T-helper 2 cell treated with Interferon-gamma antibody and Interleukin-4, amounts not matched to agents 5 μg/mL and 100 μg/mL, for 36 hours (primary cell): ENCODE results near the gene FAM151A.

Experiments
- DNase-seq: peaks from one replicate; pipeline ENCODE4 v3.0.0; 2021; ENCODE audit warnings: low spot score
- H3K27ac Mint-ChIP-seq: one replicate; pipeline ENCODE4 v1.8.0; 2021; ENCODE audit warnings: mild to moderate bottlenecking, mixed read lengths
- H3K27me3 Mint-ChIP-seq: one replicate; pipeline ENCODE4 v1.8.0; 2021; ENCODE audit warnings: low read depth, mixed read lengths
- H3K36me3 Mint-ChIP-seq: one replicate; pipeline ENCODE4 v1.8.0; 2021; ENCODE audit warnings: low read depth, mixed read lengths
- H3K4me1 Mint-ChIP-seq: one replicate; pipeline ENCODE4 v1.8.0; 2021; ENCODE audit warnings: low read depth, mixed read lengths
- H3K4me3 Mint-ChIP-seq: one replicate; pipeline ENCODE4 v1.8.0; 2022; ENCODE audit warnings: mild to moderate bottlenecking, moderate library complexity, mixed read lengths
- H3K9me3 Mint-ChIP-seq: one replicate; pipeline ENCODE4 v1.8.0; 2021; ENCODE audit warnings: mixed read lengths

The FAM151A gene

DNA sequence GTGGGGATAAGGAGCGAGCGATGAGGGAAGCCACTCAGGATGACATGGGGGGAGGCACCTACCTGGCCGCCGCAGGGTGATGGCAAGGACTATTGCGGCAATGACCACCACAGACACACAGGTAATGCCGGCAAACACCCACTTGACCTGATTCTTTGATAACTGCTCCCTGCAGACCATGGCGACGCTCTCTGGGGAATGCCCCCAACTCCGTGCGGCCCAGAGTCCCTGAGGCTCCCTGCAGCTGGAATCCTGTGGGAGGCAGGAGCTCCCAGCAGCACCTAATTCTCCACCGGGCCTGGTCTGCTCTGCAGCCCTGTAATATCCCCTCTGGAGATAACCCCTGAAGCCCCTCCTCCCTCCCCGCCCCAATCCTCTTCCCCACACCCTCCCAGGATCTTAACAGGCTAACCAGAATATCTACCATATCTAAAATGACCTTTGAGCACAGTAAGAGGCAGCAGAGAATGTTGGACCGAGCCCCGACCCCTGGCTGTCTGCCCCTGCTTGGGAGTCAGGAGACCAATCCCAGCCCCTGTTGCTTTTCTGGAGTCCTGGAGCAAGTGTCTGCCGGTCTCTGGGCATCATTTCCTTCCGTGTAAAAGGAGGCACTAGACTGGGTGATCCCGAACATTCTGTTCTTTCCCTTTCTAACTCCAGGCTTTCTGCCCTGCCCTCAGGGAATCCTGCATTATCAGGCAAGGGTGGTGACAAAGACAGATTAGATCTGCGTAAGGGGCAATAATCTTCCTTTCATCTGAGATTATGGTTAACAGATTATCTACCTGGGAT lies at the start of gene FAM151A:
FAM151A (minus strand) TSS at position 310 of the 792 bp plus-strand sequence; CDS start at position 180, 130 bp downstream.
- Mint-ChIP-seq H3K27me3 (no peaks in the 10 kb centered on the region), H3K27ac (no peak within 1 kb of the TSS), H3K4me3 (no peak within 1 kb of the TSS), H3K4me1 (no peaks in the 10 kb centered on the region), H3K36me3 (no peaks in the 10 kb centered on the region), H3K9me3 (no peaks in the 10 kb centered on the region)
- no peak for DNase-seq

DNA sequence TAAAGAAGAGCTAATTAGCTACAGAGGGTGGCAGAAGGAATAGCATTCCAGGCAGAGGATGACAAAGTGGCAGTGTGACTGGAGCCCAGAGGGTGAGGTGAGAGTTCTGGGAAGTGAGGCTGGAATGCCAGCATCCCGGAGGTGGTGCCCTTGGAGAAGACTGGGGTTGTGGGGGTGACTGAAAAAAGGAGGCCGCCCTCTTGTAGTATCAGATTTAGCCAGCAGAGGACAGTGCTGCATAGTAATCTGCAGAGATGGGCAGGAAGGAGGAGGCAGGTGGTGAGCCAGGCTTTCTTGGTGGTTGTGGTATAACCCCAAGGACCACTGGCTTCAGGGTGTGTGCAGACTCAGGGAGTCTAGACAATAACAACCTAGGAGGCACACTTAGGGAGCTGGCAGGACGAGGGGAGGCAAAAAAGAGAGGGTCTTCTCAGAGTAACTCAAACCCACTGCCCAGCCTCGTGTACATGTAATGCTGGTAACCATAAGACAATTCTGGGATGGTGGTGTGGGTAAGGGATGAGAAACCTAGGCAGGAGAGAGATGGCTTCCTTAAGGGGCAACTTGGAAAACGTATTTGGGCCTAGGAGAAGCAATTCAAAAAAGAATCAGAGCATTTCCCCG lies 48.8 kb upstream of the FAM151A start:
- Mint-ChIP-seq H3K27me3 (peaks cover 3% of the 10 kb centered on the region), H3K4me3 (no peak overlapping the region), H3K27ac (peak overlapping the region; percentile 24), H3K4me1 (peaks cover 6% of the 10 kb centered on the region), H3K36me3 (no peaks in the 10 kb centered on the region), H3K9me3 (no peaks in the 10 kb centered on the region)
- peak; percentile 50 for DNase-seq

DNA sequence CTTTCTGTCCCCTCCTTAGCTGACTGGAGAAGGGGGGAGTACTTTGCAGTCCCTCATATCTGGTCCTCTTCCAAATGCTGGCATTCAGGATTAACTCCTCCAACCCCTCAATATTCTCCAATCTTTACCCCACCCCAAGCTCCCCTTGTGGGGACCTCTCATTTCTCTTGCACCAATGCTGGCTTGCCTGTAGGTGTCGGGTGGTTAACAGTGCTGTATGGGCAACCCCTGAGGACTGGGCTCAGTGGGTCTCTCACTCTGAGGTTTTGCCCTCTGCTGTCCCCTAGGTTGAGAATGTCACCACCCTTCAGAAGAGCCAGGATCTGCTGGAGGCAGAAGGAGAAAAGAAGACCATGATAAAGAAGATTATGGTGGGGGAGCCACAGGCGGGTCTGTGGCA lies 45.2 kb upstream of the FAM151A start:
- no peak for DNase-seq
- Mint-ChIP-seq H3K4me3 (no peak overlapping the region), H3K9me3 (no peaks in the 10 kb centered on the region), H3K36me3 (no peaks in the 10 kb centered on the region), H3K4me1 (peaks cover 6% of the 10 kb centered on the region), H3K27me3 (peaks cover 3% of the 10 kb centered on the region), H3K27ac (no peak overlapping the region)

DNA sequence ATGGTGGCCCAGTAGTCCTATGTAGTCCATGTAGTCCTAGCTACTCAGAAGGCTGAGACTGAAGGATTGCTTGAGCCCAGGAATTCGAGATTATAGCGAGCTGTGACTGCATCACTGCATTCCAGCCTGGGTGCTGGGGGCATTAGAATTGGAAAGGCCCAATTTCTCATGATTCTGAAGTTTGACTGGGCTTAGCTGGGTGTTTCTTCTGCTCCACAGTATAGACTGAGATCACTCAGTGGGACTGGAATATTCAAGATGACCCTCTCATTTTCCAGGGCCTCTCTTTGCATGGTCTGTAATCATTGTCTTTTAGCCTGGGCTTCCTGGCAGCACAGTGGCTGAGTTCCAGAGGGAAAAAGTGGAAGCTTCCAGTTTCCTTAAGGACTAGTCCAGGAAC lies 44.5 kb upstream of the FAM151A start:
- Mint-ChIP-seq H3K27ac (no peak overlapping the region), H3K4me1 (peaks cover 6% of the 10 kb centered on the region), H3K4me3 (no peak overlapping the region), H3K36me3 (no peaks in the 10 kb centered on the region), H3K27me3 (peaks cover 3% of the 10 kb centered on the region), H3K9me3 (no peaks in the 10 kb centered on the region)
- DNase-seq: no peak

DNA sequence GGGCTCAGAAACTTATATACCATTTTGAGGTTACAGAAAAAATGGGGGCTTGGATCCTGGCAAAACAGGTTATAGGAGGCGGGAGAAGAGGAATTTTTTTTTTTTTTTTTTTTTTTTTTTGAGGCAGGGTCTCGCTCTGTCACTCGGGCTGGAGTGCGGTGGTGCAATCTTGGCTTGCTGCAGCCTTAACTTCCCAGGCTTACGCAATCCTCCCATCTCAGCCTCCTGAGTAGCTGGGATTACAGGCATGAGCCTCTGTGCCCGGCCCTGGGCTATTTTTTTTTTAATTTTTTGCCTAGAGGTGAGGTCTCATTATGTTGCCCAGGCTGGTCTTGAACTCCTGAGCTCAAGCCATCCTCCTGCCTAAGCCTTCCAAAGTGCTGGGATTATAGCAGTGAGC lies 43.0 kb upstream of the FAM151A start:
- Mint-ChIP-seq H3K4me3 (no peak overlapping the region), H3K27me3 (no peaks in the 10 kb centered on the region), H3K36me3 (no peaks in the 10 kb centered on the region), H3K4me1 (no peaks in the 10 kb centered on the region), H3K9me3 (no peaks in the 10 kb centered on the region), H3K27ac (no peak overlapping the region)
- DNase-seq: no peak

DNA sequence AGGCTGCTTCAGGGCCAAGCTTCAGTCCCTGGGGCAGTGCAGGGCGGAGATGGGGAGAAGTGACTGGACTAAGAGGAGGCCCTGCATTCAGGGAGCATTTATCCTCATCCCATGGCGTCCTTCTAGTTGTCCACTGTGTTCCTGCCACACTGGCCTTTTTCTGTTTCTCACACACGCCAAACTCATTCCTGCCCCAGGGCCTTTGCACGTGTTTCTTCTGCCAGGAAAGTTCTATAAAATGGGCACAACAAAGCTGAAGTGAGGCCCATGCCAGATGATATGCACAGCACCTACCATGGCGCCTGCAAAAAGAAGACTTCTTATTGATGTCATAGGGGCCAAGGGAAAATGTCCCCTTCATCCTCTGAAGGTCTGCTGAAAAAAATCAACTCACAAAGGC lies 42.5 kb upstream of the FAM151A start:
- Mint-ChIP-seq H3K27me3 (no peaks in the 10 kb centered on the region), H3K4me1 (no peaks in the 10 kb centered on the region), H3K27ac (no peak overlapping the region), H3K4me3 (no peak overlapping the region), H3K36me3 (no peaks in the 10 kb centered on the region), H3K9me3 (no peaks in the 10 kb centered on the region)
- DNase-seq: no peak

DNA sequence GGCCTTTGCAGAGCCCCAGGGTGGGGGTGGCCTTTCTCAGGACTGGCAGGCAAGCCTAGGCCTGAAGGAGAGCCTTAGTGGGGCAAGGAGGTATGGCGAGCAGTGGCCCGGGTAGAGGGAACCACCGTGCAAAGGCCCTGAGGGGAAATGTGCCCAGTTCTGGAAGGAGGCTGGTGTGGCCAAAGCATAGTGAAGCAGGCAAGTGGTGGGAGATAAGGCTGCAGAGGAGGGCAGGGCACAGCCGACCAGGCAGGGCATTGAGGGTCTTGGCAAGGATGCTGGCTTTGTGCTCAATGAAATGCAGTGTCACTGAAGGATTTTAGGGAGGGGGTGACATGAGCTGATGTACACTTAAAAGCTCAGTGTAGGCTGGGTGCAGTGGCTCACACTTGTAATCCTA lies 41.0 kb upstream of the FAM151A start:
- H3K4me1 Mint-ChIP-seq: no peaks in the 10 kb centered on the region
- no peaks in the 10 kb centered on the region for H3K27me3 Mint-ChIP-seq
- no peak overlapping the region for H3K27ac Mint-ChIP-seq
- DNase-seq: no peak
- no peaks in the 10 kb centered on the region for H3K36me3 Mint-ChIP-seq
- no peak overlapping the region for H3K4me3 Mint-ChIP-seq
- H3K9me3 Mint-ChIP-seq: no peaks in the 10 kb centered on the region

DNA sequence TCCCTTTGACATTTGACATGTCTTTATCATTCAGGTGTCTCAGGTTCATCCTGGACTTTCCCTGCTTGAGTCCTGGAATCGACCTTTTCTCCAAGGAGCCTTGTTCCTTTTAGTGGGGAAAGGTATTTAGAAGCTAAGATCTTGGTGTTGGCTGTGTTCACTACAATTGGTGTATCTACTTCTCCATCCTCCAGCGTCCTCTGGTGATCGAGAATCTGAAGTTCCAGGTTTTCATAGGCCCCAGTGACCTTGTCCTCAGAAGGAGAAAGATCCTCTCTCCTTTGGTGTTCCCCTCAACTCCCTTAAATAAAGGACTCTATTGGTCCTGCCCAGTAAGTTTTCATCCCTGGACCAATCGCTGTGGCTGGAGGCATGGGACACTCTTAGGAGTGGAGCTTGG lies 40.4 kb upstream of the FAM151A start:
- no peak overlapping the region for H3K4me3 Mint-ChIP-seq

DNA sequence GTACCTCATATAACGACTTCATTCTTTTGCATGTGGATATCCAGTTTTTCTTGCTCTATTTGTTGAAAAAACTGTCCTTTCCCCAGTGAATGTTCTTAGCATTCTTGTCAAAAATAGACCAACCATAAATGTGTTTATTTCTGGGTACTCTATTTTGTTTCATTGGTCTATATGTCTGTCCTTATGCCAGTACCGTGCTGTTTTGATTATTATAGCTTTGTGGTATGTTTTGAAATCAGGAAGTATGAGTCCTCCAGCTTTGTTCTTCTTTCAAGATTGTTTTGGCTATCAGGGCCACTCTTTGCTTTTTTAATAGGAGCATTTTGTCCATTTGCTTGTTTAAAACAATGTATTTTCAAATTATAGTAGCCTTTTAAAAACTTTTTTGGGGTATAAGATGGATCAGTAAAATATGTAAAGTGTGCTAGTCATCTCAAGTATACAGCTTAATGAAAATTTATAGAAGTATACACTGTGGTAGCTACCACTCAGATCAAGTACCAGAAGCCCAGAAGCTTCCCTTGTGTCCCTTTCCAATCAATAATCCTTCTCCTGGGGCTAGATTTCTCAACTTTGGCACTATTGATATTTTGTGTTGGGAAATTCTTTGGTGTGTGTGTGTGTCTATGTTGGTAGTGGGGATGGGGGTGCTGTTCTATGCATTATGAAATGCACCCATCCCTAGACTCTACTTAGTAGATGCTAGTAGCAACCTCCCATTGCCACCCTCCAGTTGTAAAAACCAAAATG lies 35.0 kb upstream of the FAM151A start:
- no peak overlapping the region for H3K4me3 Mint-ChIP-seq
- no peak overlapping the region for H3K27ac Mint-ChIP-seq
- peaks cover 11% of the 10 kb centered on the region for H3K9me3 Mint-ChIP-seq
- H3K36me3 Mint-ChIP-seq: no peaks in the 10 kb centered on the region
- DNase-seq: no peak
- no peaks in the 10 kb centered on the region for H3K27me3 Mint-ChIP-seq
- no peaks in the 10 kb centered on the region for H3K4me1 Mint-ChIP-seq

More for the DNA sequence above, 40.4 kb upstream of the FAM151A start:
- DNase-seq: no peak
- no peaks in the 10 kb centered on the region for H3K27me3 Mint-ChIP-seq
- no peaks in the 10 kb centered on the region for H3K36me3 Mint-ChIP-seq
- H3K4me1 Mint-ChIP-seq: no peaks in the 10 kb centered on the region
- peaks cover 1% of the 10 kb centered on the region for H3K9me3 Mint-ChIP-seq
- no peak overlapping the region for H3K27ac Mint-ChIP-seq

DNA sequence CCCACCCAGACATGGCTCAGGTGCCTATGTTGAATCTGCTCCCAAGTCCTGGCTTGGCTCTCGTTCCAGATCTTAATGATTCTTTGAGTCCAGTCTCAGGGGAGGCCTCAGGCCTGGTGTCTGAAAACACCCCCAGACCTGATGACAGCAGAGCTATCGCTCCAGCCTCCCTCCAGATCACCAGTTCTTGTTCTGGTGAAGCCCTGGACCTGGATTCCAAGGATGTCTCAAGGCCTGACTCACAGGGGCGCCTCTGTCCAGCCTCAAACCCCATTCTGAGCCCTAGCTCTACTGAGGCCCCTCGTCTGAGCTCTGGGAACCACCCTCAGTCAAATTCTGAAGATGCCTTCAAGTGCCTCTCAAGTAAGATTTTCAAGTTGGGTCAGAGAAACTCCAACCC lies 29.7 kb upstream of the FAM151A start:
- H3K9me3 Mint-ChIP-seq: peaks cover 3% of the 10 kb centered on the region
- H3K36me3 Mint-ChIP-seq: no peaks in the 10 kb centered on the region
- H3K27me3 Mint-ChIP-seq: no peaks in the 10 kb centered on the region
- H3K27ac Mint-ChIP-seq: no peak overlapping the region
- no peaks in the 10 kb centered on the region for H3K4me1 Mint-ChIP-seq
- H3K4me3 Mint-ChIP-seq: no peak overlapping the region
- DNase-seq: no peak

DNA sequence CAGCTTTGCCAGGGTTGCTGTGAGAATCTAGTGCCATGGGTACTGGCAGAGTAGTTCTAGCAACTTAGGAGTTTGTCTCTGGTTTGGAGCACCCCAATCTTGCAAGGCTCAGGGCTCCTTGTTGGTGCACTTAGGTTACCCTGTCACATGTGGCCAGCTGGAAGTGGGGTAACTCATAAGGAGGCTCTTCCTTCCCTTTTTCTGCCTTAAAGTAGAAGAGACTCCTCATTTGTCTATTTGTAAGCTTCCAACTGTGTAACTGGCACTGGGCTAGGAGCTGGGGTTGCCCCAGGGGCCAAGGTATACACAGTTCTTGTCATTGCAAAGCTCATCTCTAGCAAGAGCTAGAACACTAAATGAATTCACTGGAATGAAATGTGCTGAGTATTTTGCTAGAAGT lies 28.8 kb upstream of the FAM151A start:
- H3K9me3 Mint-ChIP-seq: no peaks in the 10 kb centered on the region
- no peak overlapping the region for H3K4me3 Mint-ChIP-seq
- DNase-seq: no peak

DNA sequence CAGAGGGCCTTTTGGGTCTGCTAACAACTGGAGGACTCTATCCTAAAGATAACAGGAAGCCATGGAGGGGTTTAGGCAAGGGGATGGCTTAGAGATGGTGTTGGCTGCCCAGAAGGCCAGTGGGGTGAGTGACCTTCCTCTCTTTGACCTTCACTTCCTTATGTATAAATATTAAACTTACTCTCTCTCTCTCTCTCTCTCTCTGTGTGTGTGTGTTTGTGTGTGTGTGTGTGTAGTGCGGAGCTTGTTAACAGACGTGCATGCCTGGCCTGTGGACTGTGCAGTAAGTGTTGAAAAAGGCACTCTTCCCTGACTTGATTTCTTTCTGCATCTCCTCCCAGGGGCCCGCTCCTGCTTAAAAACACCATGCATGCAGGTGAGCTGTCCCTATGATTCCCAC lies 28.3 kb upstream of the FAM151A start:
- H3K27ac Mint-ChIP-seq: no peak overlapping the region
- H3K27me3 Mint-ChIP-seq: no peaks in the 10 kb centered on the region

More for the DNA sequence above, 28.8 kb upstream of the FAM151A start:
- Mint-ChIP-seq H3K4me1 (no peaks in the 10 kb centered on the region), H3K27me3 (no peaks in the 10 kb centered on the region), H3K27ac (no peak overlapping the region), H3K36me3 (no peaks in the 10 kb centered on the region)

DNA sequence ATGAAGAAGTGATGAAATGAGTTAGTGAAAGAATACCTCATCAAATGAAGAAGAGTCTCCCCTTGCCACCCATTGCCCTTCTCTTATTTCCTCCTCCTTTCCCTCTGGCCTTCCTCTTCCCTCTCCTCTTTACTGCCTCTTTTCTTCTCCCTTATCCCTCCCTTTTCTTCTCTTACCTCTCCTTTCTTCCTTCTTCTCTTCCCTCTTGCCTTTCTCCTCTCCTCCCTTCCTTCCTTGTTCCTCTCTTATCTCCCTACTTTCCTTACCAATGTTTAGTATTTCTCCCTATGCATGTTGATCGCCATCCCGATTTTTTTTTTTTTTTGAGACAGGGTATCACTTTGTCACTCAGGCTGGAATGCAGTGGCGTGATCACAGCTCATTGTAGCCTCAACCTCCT lies 27.1 kb upstream of the FAM151A start:
- DNase-seq: no peak
- Mint-ChIP-seq H3K36me3 (no peaks in the 10 kb centered on the region), H3K4me1 (no peaks in the 10 kb centered on the region), H3K27ac (no peak overlapping the region), H3K4me3 (no peak overlapping the region), H3K27me3 (no peaks in the 10 kb centered on the region), H3K9me3 (no peaks in the 10 kb centered on the region)

More for the DNA sequence above, 28.3 kb upstream of the FAM151A start:
- no peaks in the 10 kb centered on the region for H3K4me1 Mint-ChIP-seq
- H3K4me3 Mint-ChIP-seq: no peak overlapping the region
- no peaks in the 10 kb centered on the region for H3K9me3 Mint-ChIP-seq
- no peak for DNase-seq
- no peaks in the 10 kb centered on the region for H3K36me3 Mint-ChIP-seq

DNA sequence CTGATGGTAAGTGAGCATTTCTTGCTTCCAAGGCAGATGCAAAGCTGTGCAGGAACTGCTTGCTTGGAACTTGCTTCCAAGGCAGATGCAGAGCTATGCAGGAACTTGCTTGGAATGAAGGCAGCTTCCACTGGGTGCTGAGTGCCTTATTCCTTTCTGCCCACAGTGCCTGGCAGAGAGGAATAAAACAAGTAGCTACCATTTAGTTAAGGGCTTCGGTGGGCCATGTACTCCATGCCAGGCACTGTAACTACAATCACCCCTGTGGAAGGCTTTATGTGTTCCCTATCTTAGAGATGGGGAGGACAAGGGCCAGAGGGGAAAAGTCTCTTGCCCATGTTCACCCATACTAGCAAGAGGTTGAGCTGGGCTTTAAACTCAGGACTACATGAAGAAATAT lies 26.6 kb upstream of the FAM151A start:
- Mint-ChIP-seq H3K4me3 (no peak overlapping the region), H3K4me1 (no peaks in the 10 kb centered on the region), H3K27me3 (no peaks in the 10 kb centered on the region), H3K27ac (no peak overlapping the region), H3K36me3 (no peaks in the 10 kb centered on the region), H3K9me3 (no peaks in the 10 kb centered on the region)
- no peak for DNase-seq
